GM08714 (cell line): ENCODE results near the gene EXOC2.

ENCODE experiments used
- H3K4me3 ChIP-seq: fragments of 200-500 bp; sonication (Bioruptor generic); 2 replicates; pipeline ENCODE4 v1.5.1; 2014; ENCODE audit warnings: mild to moderate bottlenecking, low read length, inconsistent platforms
- ZNF274 ChIP-seq: IDR thresholded peaks from 2 replicates; pipeline ENCODE4 v1.6.1; 2012; ENCODE audit warnings: mild to moderate bottlenecking, low read depth, low read length

Gene EXOC2

DNA sequence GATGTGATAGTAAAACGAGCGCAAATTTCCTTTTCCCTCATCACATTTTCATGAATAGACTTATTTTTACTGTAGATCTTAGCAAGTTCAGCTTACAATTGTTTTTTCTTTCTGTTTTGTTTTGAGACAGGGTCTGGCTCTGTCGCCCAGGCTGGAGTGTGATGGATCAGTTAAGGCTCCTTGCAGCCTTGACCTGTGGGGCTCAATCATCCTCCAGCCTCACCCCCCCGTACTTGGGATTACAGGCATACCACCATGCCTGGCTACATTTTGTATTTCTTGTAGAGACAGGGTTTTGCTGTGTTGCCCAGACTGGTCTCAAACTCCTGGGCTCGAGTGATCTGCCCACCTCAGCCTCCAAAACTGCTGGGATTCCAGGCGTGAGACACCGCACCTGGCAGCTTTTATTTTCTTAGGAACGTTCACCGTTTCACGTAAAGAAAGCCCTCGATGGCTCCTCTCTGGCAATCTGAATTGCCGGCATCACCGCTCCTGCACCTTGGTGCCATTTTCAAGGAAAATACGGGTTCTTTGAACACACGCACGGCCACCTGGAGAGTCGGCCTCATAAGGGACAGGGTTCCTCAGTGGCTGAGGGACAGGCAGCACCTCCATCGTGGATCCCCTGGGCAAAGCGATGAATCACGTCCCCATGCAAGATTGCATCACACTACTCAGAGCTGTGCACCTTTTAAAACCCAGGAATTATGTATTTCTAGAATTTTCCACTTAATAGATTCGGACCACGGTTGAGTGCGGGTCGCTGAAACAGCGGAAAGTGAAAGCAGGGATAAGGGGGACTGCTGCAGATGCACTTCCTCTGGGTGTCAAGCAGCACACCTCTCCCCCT, 222.7 kb downstream of the EXOC2 start:
- H3K4me3 ChIP-seq = no peak overlapping the region
- no peak for TF ChIP-seq ZNF274

DNA sequence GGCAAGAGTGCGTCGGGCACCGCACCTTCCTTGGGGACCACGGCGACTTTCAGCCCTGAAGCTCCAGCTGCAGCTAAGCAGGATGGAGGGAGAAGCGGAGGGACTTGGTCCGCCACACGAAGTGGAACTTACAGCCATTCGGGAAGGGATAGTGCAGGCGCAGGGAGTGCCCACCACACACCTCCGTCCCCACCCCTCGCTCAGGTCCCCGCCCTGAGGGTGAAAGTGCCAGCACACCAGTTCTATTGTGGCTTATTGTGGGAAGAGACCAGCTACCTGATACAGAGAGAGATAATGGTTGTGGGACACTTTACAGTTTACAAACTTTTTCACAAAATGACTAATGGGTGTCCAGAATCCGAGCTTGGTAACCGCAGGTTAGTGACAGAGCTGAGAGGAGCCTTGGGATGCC, 225.3 kb downstream of the EXOC2 start:
- H3K4me3 ChIP-seq = no peak overlapping the region
- no peak for TF ChIP-seq ZNF274

DNA sequence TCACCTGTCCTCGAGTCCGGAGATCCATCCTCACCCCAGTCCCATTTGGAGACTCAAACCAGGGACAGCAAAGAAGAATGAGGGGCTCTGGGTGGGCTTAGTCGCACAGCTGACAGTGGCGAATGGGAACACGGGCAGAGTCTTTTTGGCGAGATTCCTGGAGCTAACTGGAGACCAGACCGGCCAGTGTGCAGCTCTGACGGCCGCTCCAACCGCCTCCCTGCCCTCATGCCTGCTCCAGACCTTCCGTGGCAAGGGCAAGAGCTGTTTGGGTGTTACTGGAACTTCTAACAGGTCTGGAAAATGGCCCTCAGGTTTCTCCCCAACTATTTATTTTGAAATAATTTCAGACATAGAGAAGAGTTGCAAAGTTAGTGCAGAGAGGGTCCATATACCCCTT, 225.8 kb downstream of the EXOC2 start:
- no peak overlapping the region for H3K4me3 ChIP-seq
- no peak for TF ChIP-seq ZNF274

DNA sequence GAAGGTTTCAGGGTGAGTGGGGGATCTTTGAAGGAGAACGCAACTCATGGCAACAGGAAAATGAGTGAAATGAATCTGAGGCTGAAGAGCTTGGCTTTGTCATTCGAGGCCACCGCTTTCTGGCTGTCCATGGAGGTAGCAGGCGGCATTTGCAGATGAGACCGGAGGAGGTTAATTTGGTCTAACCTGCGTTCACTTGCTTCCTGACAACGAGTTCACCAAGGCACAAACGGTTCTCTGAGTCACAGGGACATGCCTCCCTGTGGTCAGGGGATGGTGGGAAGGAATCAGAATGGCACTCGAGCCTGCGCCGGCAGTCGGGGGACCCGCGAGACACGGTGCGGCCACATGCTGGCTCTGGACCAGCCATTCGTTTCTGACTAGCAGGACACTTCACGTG, 226.4 kb downstream of the EXOC2 start:
- no peak for TF ChIP-seq ZNF274
- H3K4me3 ChIP-seq = no peak overlapping the region

DNA sequence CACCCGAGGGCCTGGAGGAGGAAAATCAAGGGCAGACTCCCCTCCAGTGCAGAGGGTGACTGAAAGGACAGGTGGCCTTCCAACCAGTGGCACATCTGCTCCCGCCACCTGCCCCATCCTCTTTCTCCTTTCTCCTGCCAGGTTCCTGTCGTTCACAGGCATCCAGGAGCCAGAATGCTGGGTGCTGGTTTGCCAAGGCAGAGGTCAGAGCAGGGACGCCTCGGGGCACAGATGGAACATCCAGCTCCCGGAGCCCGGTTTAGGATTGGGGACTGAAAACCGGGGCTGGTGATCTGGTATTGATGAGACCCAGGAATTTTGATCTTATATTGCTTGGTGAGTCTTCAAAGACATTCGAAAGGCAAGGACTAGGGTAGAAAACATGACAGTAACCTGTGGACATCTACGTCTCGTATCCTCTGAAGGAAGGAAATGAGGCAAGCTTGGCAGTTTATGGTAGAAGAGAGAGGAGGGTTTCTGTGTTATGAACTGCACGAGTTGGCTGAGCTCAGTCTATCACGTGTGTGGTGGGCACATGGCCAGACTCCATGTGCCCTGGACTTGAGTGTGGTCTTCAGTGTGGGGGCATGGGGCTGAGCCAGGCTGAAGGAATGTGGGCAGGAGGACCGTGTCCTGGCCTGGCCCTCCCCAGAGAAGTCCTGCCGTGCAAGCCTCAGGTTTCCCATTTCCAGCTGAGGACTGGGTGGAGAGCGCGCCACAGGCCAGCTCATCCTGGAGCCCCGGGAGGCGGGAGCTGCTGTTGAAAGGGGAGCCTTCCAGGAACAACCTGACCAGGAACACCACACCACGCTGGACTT, 227.2 kb downstream of the EXOC2 start:
- H3K4me3 ChIP-seq = no peak overlapping the region
- no peak for TF ChIP-seq ZNF274

DNA sequence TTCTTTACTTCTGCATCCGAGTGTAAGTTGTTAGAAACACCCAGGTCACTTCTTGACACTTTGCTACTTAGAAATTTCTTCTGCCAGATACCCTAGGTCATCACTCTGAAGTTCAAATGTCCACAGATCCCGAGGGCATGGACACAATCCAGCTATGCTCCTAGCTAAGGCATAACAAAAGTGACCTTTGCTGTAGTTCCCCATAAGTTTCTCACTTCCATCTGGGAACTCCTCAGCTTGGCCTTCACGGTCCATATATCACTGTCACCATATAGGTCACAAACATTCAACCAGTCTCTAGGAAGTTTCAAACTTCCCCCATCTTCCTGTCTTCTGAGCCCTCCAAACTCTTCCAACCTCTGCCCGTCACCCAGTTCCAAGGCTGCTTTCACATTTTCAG, 236.1 kb downstream of the EXOC2 start:
- H3K4me3 ChIP-seq = no peak overlapping the region
- TF ChIP-seq ZNF274 = no peak

DNA sequence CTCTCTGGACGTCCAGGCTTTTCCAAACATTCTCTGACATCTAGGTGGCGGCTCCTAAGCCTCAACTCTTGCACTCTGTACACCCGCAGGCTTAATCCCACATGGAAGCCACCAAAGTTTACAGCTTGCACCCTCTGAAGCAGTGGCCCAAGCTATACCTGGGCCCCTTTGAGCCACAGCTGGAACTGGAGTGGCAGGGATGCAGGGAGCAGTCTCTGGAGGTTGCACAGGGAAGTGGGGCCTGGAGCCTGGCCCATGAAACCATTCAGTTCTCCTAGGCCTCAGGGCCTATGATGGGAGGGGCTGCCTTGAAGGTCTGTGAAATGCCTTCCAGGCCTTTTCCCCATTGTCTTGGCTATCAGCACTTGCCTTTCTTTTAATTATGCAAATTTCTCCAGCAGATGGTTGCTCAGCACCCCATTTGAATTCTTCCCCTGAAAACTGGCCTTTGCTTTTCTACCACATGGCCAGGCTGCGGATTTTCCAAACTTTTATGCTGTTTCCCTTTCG, 236.5 kb downstream of the EXOC2 start:
- H3K4me3 ChIP-seq = no peak overlapping the region
- no peak for TF ChIP-seq ZNF274

DNA sequence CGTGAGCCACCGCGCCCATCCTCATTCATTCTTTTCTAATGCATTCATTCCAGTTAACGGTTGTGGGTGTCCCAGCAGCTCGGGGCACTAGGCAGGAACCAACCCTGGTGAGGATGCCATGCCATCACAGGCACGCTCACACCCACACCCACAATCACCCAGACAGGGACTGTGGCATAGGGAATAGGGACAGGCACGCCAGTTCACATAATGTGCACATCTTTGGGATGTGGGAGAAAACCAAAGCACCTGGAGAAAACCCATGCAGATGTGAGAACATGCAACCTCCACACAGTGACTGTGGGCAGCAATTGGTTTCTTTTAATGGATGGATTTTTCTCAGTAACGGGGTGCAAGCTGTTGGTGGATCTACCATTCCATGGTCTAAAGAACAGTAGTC, 237.1 kb downstream of the EXOC2 start:
- no peak overlapping the region for H3K4me3 ChIP-seq
- TF ChIP-seq ZNF274 = no peak

DNA sequence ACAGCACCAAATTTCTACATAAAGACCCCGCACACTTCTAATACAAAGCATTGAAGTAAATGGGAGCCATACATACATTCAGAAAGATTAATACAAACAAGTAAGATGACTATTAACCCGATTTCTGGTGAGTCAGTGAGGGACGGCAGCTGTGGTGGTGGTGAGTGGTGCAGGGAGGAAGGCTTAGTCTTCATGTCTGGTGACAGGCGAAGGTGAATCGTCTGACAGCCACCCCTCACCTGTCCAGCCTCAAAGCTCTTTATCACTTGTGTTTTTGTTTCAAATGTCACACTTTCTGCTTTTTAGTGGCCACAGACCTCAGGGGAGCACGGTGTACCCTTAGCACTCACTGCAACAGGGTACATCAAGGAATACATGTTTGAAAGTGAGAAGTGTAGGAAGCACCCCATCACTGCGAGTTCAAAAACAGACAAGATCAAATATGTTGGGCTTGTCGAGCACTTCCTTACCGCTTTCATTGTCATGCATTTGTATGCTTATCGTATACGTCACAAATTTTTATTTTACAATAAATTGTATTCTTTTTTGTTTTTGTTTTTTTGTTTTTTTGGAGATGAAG, 237.8 kb downstream of the EXOC2 start:
- TF ChIP-seq ZNF274 = no peak
- H3K4me3 ChIP-seq = no peak overlapping the region

DNA sequence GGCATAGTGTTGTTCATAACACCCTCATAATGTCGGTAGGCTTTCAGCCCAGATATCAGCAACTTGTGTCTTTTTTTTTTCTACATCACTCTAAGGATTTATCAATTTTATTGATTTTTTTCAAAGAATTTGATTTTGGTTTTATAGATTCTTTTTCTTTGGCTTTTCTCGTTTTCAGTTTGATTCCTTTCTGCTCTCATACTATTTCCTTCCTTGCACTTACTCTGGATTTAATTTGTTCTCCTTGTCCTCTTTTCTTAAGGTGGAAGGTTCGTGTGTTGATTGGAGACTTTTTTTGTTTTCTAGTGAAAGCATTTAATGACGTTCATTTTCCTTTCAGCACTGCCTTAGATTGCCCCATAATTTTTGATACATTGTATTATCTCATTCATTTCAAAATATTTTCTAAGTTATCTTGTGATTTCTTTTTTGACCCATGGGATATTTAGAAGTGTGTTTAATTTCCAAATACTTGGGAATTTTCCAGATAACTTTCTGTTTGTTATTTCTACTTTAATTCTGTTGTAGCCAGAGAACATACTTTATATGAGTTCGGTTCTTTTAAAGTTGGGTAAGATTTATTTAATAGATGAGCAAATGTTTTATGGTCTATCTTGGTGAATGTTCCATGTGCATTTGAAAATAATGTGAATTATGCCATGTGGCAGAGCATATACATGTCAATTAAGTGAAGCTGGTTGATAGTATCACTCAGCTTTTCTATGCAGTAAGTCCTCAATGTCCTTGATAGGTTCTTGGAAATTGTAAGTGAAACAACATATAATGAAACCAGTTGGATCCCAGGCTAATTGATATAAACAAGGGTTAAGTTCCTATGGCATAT, 238.6 kb downstream of the EXOC2 start:
- no peak overlapping the region for H3K4me3 ChIP-seq
- TF ChIP-seq ZNF274 = no peak

DNA sequence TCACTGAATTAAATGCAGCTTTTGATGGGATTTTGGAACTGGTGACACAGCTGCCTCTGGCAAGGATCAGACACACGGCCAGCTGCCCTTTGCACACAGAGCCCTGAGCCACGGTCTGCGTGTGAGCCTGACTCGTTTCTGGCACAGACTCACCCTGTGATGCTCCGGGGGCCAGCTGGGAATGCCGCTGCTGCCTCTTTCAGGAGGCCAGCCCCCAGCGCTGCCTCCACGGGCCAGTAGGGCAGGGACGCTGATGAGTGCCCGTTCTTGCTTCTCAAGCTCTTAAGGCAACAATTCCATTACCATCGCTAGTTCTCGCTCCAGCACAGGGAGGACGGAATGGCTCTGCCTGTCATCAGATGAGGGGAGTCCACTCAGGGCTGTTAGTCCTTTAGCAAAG, 239.8 kb downstream of the EXOC2 start:
- TF ChIP-seq ZNF274 = no peak
- no peak overlapping the region for H3K4me3 ChIP-seq

DNA sequence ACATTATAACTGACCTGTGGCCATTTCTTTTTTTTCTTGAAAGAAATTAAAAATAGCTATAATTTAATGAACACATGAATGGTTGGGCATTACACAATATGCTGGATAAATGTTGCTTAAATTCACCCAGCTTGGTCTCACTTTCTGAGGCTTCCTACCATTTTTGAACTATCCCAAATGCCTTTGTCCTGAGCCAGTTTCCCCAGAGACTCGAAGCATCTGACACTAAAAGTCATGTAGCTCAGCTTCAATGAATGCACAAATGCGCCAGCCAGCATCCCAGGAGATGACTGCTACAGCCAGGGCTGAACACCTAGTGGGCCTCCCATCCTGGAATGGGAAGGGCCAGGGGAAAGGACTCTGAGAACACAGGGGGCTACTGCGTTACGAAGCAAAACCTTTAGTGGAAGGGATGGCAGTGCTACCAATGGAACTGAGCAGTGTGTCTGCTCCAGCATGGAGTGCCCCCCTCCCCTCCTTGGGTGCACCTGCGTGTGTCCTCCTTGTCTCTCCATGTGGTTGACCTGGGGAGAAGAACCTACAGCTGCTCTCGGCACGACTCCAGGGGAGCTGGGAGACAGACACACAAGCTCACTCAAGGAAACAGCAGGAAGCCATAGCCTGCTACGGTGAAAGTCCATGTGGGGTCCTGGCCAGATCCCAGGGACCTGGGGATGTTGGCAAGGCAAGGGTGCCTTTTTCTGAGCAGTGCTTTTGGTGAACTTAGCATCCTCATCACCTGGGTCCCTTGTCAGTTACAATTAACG, 240.5 kb downstream of the EXOC2 start:
- no peak overlapping the region for H3K4me3 ChIP-seq
- no peak for TF ChIP-seq ZNF274

DNA sequence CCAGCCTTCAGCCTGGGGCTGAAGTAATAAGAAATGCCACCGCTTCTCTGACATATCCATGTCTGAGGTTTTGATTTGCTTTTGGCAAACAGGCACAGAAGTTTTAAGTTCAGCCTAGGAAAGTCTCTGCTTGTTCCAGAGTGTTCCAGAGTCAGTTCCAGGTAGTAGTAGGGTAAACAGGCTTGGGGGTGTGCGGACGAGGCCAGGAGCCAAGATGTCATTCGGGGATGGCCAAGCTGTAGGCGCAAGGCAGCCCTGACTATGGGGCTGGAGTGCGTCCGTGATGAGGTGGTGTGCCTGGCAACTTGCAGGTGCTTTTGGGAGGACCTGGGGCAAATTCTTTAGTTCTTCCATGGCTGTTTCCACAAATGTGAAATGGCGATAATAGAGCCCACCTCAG, 241.1 kb downstream of the EXOC2 start:
- no peak for TF ChIP-seq ZNF274
- no peak overlapping the region for H3K4me3 ChIP-seq
